Adrenal gland (tissue), 5 donors: ENCODE data around the gene COMT.

Experiments
- POLR2A ChIP-seq, 2 donors: fragments of 450-650 bp; IDR thresholded peaks; one replicate each; pipeline ENCODE4 v1.6.1; 2017; ENCODE audit warnings: antibody characterized with exemption in 2 of 2, mild to moderate bottlenecking in 2 of 2, moderate library complexity in 1 of 2
- TF ChIP-seq, protein P1 (sequence below), 6 experiments: fragments of 450-650 bp in 4 of 6; fragments of 200-600 bp in 2 of 6; sonication (generic) in 1 of 6; IDR thresholded peaks; 1 replicate in 5 of 6; 2 replicates in 1 of 6; pipeline versions ENCODE4 v1.5.1 to v1.8.0; 2016 to 2021; ENCODE audit warnings: antibody characterized with exemption in 6 of 6, mild to moderate bottlenecking in 2 of 6, moderate library complexity in 1 of 6
- donor health status: DM: no; HTN: no; CAD: no.

DNA sequence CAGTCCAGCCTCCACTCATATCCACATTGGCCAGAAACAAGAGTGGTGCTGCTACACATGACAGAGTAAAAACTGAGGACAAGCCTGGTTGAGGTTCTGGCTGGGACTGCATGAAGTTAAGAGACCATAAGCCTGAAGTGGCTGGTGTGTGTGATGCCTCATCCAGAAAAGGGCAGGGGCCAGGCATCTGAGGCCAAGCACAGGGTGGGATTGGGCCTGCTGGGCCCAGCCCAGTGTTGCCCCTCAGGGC lies 49.7 kb downstream of the COMT start:
- TF ChIP-seq, protein P1, sequence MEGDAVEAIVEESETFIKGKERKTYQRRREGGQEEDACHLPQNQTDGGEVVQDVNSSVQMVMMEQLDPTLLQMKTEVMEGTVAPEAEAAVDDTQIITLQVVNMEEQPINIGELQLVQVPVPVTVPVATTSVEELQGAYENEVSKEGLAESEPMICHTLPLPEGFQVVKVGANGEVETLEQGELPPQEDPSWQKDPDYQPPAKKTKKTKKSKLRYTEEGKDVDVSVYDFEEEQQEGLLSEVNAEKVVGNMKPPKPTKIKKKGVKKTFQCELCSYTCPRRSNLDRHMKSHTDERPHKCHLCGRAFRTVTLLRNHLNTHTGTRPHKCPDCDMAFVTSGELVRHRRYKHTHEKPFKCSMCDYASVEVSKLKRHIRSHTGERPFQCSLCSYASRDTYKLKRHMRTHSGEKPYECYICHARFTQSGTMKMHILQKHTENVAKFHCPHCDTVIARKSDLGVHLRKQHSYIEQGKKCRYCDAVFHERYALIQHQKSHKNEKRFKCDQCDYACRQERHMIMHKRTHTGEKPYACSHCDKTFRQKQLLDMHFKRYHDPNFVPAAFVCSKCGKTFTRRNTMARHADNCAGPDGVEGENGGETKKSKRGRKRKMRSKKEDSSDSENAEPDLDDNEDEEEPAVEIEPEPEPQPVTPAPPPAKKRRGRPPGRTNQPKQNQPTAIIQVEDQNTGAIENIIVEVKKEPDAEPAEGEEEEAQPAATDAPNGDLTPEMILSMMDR (IDR thresholded peaks at IDR 0.05), result no peak
- TF ChIP-seq POLR2A (IDR thresholded peaks at IDR 0.05), result no peak
